ENCODE data around the gene KCNIP4.

GRCh38 chr4:21752616-21753015 is 196.0 kb downstream of the KCNIP4 start:
- no peak for TF ChIP-seq POLR2A (IDR thresholded peaks at IDR 0.05)
- no peak for TF ChIP-seq CTCF (IDR thresholded peaks at IDR 0.05)
